ENCODE data around the gene GAK.

DNA sequence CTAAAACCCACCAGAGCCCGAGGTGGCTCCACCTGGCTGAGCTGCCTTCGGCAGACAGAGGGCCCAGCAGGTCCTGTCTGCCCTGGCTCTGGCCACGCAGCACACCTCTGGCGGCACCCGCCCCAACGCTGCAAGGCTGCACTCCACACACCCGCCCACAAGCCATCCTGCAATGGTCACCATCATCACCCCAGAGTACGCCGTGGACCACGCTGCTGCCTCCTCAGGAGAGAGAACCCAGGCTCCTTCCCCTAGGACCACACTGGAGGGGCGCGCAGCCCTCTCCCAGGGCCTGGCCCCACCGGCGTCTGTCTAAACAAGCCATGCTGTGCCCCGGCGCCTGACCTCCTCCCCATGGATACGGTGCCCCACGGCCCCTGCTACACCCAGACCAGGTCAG is 66.5 kb downstream of the GAK start:
- no peak for TF ChIP-seq POLR2A (IDR thresholded peaks at IDR 0.05; ENCODE audit: low read depth, low read length)
- TF ChIP-seq, protein P1, sequence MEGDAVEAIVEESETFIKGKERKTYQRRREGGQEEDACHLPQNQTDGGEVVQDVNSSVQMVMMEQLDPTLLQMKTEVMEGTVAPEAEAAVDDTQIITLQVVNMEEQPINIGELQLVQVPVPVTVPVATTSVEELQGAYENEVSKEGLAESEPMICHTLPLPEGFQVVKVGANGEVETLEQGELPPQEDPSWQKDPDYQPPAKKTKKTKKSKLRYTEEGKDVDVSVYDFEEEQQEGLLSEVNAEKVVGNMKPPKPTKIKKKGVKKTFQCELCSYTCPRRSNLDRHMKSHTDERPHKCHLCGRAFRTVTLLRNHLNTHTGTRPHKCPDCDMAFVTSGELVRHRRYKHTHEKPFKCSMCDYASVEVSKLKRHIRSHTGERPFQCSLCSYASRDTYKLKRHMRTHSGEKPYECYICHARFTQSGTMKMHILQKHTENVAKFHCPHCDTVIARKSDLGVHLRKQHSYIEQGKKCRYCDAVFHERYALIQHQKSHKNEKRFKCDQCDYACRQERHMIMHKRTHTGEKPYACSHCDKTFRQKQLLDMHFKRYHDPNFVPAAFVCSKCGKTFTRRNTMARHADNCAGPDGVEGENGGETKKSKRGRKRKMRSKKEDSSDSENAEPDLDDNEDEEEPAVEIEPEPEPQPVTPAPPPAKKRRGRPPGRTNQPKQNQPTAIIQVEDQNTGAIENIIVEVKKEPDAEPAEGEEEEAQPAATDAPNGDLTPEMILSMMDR (conservative IDR thresholded peaks at IDR 0.05; ENCODE audit: low read depth, low read length): no peak
- TF ChIP-seq SMC3 (IDR thresholded peaks at IDR 0.05; ENCODE audit: low read depth, low read length): no peak
- no peak for TF ChIP-seq RFX5 (IDR thresholded peaks at IDR 0.05; ENCODE audit: low read depth, low read length)
- TF ChIP-seq RCOR1 (IDR thresholded peaks at IDR 0.05; ENCODE audit: insufficient replicate concordance, low read length): no peak
- no peak for TF ChIP-seq NFE2L2 (IDR thresholded peaks at IDR 0.05; ENCODE audit: low read depth, low read length)
- TF ChIP-seq BHLHE40 (IDR thresholded peaks at IDR 0.05; ENCODE audit: low read depth, low read length): no peak
- TF ChIP-seq FOS (IDR thresholded peaks at IDR 0.05; ENCODE audit: low read depth, low read length): no peak
- TF ChIP-seq, protein P2, sequence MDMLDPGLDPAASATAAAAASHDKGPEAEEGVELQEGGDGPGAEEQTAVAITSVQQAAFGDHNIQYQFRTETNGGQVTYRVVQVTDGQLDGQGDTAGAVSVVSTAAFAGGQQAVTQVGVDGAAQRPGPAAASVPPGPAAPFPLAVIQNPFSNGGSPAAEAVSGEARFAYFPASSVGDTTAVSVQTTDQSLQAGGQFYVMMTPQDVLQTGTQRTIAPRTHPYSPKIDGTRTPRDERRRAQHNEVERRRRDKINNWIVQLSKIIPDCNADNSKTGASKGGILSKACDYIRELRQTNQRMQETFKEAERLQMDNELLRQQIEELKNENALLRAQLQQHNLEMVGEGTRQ (IDR thresholded peaks at IDR 0.05; ENCODE audit: low read depth, low read length): no peak
- no peak for TF ChIP-seq MAZ (IDR thresholded peaks at IDR 0.05; ENCODE audit: borderline replicate concordance, low read depth, low read length)

All from IMR-90 (cell line).